CD4-positive, alpha-beta T cell treated with Interleukin-6 at 100 ng/mL for 8 hours (primary cell): ENCODE data around the gene LMAN1L.

ENCODE experiments used
- DNase-seq: peaks from one replicate; pipeline ENCODE4 v3.0.0-alpha.2; 2020; ENCODE audit warnings: mixed read lengths, low spot score

LMAN1L gene

GRCh38 chr15:74794248-74794969 is 18.2 kb upstream of the LMAN1L start:
- DNase-seq, result no peak

GRCh38 chr15:74794970-74795349 is 17.7 kb upstream of the LMAN1L start:
- no peak for DNase-seq

DNA sequence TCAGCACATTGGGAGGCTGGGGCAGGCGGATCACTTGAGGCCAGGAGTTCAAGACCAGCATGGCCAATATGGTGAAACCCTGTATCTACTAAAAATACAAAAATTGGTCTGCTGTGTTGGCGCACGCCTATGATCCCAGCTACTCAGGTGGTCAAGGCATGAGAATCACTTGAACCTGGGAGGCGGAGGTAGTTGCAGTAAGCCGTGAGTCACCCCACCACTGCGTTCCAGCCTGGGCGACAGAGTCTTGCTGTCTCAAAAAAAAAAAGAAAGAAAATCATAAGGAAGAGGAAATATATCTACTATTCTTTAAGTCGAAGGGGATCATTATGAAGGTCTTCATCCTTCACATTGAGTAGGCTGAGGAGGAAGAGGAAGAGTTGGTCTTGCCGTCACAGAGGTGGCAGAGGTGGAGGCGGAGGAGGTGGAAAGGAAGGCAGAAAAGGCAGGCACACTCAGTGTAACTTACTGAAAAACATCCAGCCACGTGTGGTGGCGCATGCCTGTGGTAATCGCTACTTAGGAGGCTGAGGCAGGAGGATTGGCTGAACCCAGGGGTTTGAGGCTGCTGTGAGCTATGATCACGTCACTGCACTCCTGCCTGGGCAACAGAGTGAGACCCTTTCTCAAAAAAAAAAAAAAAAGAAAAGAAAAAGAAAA is 16.5 kb upstream of the LMAN1L start:
- DNase-seq, result peak; percentile 50

GRCh38 chr15:74798388-74799254 is 14.0 kb upstream of the LMAN1L start:
- DNase-seq, result no peak

- DNase-seq, result no peak
Observed at GRCh38 chr15:74799255-74799855, 13.3 kb upstream of the LMAN1L start.

DNA sequence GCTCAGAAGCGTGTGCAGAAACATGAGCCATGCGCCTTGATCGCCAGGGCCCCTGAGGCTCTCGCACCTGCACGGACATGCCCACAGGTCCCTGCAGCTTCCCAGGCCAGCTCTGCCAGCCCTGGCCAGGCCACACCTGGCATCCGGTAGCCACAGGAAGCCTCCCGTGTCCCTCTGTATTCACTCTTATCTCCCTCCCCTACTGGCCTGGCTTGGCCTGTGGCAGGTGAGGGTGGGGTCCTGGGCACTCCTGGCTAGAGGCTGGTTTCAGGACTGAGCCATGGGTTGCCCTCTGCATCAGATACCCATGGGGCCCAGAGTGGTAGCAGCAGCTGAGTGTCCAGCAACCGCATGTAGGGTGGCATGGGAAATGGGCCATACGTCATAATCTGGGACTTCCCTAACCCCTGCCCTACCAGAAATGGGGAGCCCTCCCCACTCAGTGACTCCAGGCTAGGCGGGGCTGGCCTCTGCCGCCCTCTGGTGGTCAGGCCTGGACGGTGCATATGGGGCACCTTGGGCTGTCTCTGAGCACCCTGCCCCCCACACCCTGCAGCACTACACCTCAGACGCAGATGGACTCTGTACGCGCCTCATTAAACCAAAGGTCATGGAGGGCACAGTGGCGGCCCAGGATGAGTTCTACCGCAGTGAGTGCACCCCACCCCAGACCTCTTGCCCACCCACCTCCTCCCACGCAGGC is 12.6 kb upstream of the LMAN1L start:
- DNase-seq, result peak; percentile 85

- no peak for DNase-seq
Observed at GRCh38 chr15:74800559-74801094, 12.0 kb upstream of the LMAN1L start.

- DNase-seq, result no peak
Observed at GRCh38 chr15:74801311-74801997, 11.2 kb upstream of the LMAN1L start.

- no peak for DNase-seq
Observed at GRCh38 chr15:74802290-74802689, 10.3 kb upstream of the LMAN1L start.

DNA sequence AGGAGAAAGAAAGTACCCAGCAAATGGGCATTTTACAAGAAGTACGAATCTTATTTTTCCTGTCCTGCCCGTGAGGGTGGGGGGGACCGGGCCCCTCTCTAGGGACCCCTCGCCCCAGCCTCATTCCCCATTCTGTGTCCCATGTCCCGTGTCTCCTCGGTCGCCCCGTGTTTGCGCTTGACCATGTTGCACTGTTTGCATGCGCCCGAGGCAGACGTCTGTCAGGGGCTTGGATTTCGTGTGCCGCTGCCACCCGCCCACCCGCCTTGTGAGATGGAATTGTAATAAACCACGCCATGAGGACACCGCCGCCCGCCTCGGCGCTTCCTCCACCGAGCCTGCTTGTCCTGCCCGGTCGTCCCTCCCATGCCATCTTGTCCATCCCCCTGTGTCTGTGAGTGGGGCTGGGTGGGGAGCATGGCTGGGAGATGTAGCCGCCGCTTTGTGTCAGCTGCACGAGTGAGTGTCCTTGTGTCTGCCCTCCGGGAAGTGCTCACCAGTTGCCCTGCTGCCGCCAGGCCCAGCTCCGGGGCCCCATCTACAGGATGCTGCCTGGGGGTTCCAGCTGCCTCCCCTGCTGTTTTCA is 9.7 kb upstream of the LMAN1L start:
- DNase-seq, result no peak

DNA sequence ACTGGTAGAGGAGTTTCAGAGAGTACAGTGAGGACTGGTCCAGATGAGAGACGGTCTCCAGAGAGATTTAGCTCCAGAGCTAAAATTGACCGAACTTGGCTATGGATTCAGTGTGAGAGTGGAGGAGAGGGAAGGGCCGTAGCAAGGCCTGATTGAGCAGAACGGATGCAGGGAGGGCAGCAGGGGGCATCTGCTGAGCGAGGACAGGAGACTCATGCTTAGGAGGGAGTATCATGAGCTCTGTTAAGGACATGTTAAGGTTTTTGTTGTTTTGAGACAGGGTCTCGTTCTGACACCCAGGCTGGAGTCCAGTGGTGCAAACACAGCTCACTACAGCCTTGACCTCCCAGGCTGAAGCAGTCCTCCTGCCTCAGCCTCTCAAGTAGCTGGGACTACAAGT is 7.7 kb upstream of the LMAN1L start:
- no peak for DNase-seq

GRCh38 chr15:74807282-74807681 is 5.4 kb upstream of the LMAN1L start:
- no peak for DNase-seq

DNA sequence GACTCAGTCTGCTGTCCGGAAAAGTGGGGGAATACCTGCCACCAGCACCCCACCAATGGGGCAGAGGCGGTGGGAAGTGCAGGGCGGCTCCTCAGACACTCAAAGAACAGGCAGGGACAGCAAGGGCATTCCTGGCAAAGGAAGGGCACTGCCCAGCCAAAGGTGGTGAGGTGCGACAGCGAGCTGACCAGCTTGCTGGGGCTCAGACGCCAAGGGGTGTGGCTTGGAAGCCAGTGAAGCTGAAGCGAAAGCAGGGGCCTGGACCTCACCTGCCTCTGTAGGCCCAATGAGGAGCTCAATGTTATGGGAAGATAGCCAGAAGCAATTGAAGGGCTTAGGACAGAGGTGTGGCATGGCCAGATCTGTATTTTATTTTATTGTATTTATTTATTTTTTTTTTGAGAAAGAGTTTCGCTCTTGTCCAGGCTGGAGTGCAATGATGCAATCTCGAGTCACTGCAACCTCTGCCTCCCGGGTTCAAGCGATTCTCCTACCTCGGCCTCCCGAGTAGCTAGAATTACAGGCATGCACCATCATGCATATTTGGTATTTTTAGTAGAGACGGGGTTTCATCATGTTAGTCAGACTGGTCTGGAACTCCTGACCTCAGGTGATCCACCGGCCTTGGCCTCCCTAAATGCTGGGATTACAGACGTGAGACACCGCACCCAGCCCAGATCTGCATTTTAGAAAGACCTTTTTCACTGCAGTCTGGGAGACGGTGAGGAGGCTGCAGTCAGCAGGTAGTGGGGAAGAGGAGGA is 4.4 kb upstream of the LMAN1L start:
- DNase-seq, result no peak

- no peak for DNase-seq
Observed at GRCh38 chr15:74808840-74809229, 3.8 kb upstream of the LMAN1L start.

- no peak for DNase-seq
Observed at GRCh38 chr15:74809242-74809641, 3.4 kb upstream of the LMAN1L start.

- no peak for DNase-seq
Observed at GRCh38 chr15:74809956-74810355, 2.7 kb upstream of the LMAN1L start.

DNA sequence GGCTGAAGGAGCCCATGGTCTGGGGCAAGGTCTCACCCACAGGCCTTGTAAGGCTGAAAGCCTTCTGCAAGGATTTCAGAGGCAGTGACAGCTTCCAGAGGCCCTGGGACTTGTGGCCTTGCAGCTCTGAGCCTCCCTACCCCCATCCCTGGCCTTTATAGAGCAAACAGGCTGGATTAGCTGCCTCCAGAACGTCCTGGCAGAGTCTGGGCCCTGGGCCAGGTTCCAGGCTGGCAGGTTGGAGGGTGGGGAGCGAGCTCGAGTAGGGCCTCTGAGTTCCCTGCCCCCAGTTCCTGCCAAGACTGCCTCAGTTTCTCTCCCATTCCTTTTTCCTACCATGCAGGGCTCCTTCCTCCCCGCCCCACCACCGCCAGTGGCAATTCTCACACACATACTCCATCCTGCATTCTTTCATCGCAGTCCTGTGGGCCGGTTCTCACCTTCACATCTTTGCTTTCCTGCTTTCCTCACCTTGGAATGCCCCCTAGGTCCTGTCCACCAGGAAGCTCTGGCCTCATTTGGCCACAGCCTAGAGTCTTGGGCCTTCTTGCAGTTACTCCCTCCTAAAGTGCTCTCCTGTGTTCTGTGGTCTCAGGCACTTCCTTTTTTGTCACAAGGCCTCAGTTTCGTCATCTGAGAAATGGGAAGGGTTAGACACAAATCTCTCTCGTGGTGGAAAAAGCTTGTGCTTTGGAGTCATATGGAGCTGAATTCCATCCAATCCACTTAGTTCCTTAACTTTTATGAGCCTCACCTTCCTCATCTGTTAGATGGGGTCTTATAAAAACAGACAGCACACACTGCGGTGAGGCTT is 2.7 kb downstream of the LMAN1L start:
- DNase-seq, result no peak

- DNase-seq, result no peak
Observed at GRCh38 chr15:74815961-74816360, 3.3 kb downstream of the LMAN1L start.
